COLO668 (cell line): ENCODE results near the gene TUBGCP6.

Source experiments
- DNase-seq: peaks from one replicate; lab custom pipeline; 2025; ENCODE audit not compliant: unreplicated experiment; lab: John Stamatoyannopoulos, UW

The TUBGCP6 gene

DNA sequence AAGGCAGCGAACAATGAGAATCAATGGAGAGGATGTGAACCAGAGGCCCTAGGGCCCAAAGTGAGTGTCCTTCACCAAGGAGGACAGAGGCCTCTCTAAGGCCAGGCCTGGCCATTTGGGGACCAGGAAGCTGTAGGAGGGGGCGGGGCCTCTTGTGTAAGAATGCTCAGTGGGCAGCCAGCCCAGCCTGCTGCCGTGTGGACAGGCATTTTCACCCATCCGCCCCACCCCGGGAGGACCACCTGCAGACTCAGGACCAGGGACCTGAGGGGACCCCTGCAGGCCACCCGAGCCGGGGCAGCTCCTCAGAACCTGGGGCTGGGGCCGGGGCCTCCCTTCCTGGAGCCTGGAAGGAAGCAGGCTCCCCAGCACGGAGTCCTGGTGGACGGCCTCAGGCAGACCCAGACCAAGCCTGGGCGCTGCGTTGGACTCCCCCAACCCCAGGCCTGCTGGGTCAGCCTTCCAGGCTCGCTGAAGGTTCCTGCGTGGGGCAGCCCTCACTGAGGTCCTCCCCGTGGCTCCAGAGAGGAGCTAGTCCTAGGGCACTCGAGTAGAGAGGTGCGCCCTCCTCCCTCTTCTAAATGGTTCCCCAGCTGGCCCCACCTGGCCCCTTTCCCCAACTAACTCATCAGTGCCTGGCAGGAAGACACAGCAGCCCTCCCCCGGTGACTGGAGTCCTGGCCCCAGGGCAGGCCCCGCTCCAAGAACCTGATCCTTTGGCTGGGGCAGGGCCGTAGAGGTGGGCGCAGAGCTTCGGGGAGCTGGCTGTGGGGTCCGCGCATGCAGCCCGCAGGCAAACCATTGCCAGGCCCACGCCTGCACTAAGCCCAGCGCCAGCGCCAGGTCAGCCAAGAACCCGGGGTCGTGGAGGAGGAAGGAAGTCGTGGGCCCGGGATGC, 60.6 kb downstream of the TUBGCP6 start:
- DNase-seq = peak; percentile 26

- no peak for DNase-seq
These were observed 61.5 kb downstream of the TUBGCP6 start for GRCh38 chr22:50183141-50183971.

DNA sequence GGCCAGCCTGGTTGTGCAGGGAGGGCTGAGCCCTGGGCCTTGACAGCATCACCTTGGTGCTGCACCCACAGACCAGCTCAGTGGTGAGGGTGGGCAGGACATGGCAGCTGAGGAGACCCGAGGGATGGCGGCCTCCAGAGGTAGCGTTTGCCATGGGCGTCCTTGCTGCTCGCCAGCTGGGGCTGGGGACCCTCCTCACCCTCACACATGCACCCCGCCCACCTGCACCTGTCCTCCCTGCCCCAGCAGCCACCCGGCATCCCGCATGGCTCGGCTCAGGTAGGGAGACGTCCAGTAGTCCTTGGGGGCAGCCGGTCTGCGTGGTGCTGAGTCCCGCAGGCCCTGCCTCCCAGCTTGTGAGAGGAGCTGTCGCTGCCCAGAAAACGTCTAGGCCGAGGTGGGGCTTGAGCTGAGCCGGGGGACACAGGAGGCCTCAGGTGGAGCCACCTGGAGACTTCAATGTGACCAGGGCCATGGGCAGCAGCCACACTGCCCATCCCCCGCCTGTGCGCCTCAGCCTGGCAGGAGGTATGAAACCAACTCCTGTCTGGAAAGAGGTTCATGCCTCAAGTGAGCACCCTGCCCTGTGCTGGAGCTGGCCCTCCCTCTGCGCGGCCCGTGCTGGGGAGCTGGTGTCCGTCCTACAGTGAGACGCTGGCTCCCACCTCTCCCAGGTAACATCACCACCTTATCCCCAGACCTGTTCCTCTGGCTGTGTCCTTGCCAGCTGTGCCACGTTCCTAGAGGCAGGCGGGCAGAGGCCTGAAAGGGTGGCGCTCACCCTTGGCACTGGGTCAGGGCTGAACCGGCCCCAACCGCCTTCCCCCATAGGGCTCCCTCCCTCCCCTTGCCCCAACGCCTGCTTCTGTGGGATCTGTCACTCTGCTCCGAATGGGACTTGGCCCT, 62.4 kb downstream of the TUBGCP6 start:
- DNase-seq = peak; percentile 28

DNA sequence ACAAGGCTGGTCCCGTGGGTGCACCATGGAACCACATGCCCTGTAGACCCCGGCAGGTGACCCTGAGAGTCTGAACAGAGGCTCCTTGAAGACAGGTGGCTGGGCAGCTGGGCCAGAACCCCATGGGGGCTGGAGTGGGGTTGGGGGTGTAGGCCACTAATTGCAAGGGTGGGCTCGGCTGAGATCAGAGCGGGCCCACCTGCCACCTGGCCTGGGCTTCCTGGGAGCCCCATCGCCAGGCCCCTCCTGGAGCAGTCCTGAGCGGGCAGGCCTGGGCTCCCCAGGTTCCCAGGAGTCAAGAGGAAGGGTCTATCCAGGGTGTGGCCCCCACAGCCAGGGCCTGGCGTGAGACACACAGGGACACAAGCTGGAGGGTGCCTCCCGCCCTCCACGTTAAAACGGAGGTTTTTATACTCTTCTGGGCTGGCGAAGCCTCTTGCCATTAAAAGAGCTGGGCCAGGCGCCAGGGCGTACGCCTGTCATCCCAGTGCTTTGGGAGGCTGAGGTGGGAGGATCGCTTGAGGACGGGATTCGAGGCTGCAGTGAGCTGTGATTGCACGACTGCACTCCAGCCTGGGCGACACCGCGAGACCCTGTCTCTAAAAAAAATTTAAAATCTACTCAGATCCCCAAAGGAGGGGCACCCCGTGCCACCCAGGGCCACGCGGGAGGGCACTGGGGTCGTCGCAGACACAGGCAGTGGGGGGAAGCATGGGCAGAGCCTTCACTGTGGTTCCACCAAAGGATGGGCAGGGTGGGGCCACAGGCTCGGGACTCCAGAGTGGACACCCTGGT, 63.9 kb downstream of the TUBGCP6 start:
- DNase-seq = no peak

DNA sequence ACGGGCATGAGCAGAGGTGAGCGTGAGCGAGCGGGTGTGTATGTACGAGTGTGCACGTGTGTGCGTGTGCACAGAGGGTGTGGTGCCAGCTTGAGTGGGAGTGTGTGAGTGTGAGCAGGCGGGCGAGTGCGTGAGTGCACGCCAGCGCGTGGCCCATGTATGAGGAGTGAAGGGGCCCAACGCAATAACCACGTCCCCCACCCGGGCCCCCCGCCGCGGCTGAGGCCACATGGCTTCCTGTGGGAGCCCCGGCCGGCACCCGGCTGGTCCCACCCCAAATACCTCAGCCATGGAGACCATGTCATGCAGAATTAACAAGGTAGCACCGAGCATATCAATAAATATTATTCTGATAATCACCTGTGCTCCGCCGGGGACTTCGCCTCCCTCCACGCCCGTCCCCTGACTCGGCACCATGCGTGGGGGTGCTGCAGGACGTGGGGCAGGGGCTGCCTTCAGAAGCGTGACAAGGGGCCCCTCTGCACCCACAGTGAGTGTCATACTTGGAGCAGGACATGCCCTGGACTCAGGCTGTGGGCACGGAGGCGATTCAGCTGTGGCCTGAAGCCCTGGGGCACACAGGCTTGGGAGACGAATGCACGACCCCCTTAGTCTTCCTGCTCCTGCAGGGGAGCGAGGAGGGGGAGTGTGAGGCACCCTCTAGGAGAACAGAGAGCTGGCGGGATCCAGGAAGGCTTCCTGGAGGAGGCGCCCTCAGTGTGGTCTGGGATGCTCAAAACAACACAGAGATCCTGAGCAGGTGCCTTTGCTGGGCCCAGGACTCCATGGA, 64.7 kb downstream of the TUBGCP6 start:
- DNase-seq = no peak

- no peak for DNase-seq
These were observed 65.7 kb downstream of the TUBGCP6 start for GRCh38 chr22:50178871-50179869.

- DNase-seq = no peak
These were observed 66.4 kb downstream of the TUBGCP6 start for GRCh38 chr22:50178471-50178864.

DNA sequence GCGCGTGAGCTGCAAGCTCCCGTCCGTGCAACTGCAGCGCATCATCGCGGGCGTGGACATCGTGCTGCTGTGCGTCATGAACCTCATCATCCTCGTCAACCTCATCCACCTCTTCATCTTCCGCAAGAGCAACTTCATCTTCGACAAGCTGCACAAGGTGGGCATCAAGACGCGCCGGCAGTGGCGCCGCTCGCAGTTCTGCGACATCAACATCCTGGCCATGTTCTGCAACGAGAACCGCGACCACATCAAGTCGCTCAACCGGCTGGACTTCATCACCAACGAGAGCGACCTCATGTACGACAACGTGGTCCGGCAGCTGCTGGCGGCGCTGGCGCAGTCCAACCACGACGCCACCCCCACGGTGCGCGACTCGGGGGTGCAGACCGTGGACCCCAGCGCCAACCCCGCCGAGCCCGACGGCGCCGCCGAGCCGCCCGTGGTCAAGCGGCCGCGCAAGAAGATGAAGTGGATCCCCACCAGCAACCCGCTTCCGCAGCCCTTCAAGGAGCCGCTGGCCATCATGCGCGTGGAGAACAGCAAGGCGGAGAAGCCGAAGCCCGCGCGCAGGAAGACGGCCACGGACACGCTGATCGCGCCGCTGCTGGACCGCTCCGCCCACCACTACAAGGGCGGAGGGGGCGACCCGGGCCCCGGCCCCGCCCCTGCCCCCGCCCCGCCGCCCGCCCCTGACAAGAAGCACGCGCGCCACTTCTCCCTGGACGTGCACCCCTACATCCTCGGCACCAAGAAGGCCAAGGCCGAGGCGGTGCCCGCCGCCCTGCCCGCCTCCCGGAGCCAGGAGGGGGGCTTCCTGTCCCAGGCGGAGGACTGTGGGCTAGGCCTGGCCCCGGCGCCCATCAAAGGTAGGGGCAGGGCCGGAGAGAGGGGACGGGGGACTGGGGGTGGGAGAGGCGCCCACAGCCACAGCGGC, 67.0 kb downstream of the TUBGCP6 start:
- DNase-seq = no peak

DNA sequence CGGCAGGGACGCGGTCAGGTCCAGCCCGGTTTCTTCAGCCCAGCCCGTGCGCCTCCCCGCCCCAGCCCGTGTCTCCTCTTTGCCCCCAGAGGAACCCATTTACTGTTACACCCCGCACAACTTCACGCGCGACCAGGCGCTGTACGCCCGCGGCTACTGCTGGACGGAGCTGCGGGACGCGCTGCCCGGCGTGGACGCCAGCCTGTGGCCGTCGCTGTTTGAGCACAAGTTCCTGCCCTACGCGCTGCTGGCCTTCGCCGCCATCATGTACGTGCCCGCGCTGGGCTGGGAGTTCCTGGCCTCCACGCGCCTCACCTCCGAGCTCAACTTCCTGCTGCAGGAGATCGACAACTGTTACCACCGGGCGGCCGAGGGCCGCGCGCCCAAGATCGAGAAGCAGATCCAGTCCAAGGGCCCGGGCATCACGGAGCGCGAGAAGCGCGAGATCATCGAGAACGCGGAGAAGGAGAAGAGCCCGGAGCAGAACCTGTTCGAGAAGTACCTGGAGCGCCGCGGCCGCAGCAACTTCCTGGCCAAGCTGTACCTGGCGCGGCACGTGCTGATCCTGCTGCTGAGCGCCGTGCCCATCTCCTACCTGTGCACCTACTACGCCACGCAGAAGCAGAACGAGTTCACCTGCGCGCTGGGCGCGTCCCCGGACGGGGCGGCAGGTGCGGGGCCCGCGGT, 67.8 kb downstream of the TUBGCP6 start:
- DNase-seq = no peak

GRCh38 chr22:50175921-50176849, 68.6 kb downstream of the TUBGCP6 start:
- DNase-seq = no peak

DNA sequence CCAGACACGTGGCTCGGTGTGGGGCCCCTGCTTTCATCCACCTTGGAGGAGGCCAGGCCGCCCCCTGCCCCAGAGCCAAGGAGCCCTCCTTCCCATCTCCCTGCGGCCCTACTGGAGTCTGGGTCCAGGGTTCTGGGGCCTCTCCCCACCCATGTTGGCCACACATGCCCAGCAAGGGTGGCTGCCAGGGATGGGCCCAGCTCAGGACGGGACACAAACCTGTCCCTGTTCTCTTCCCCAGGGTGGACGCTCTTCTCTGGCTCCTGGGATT, 69.7 kb downstream of the TUBGCP6 start:
- no peak for DNase-seq

GRCh38 chr22:50174382-50175190, 70.2 kb downstream of the TUBGCP6 start:
- DNase-seq = no peak

DNA sequence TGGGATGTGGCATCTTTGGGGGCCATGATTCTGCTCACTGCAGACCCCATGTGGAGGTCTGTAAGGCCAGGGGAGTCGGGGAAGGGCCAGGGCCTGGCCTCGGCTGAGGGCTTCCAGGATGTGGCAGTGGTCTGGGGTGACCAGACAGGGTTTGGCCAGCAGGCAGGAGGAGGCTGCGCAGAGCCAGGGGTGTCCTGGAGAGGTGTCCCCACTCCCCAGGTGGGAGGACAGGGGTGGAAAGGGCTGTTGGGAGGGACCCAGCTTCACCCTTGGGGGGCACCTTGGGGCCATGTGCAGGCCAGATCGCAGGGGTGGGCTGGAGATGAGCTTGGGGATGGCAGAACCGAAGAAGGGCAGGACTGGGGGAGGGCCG, 70.9 kb downstream of the TUBGCP6 start:
- no peak for DNase-seq

GRCh38 chr22:50173311-50173982, 71.4 kb downstream of the TUBGCP6 start:
- DNase-seq = no peak
